SHP77 (cell line): ENCODE data around the gene LBP.
A peak's percentile ranks its signal among the peaks of the same experiment; 100 is the strongest.
"Not testable (repeated sequence)": the region's sequence is repeated elsewhere in the genome, so short reads cannot be mapped to it uniquely, and the experiment has no call there.

Experiments
- DNase-seq, 2 experiments: peaks; one replicate each; lab custom pipeline; 2025; lab: John Stamatoyannopoulos, UW

The LBP gene

GRCh38 chr20:38321959-38322598, 24.2 kb upstream of the LBP start:
- peak; percentile 2 to 3 for DNase-seq

GRCh38 chr20:38324159-38324558, 22.1 kb upstream of the LBP start:
- no peak for DNase-seq

GRCh38 chr20:38325167-38325566, 21.1 kb upstream of the LBP start:
- DNase-seq: no peak

- DNase-seq: no peak
Observed at GRCh38 chr20:38325905-38326304, 20.4 kb upstream of the LBP start.

- DNase-seq: no peak
Observed at GRCh38 chr20:38326309-38326708, 20.0 kb upstream of the LBP start.

GRCh38 chr20:38330638-38331037, 15.6 kb upstream of the LBP start:
- no peak for DNase-seq

GRCh38 chr20:38331245-38331644, 15.0 kb upstream of the LBP start:
- no peak for DNase-seq

GRCh38 chr20:38331814-38332213, 14.5 kb upstream of the LBP start:
- DNase-seq: no peak

GRCh38 chr20:38334016-38334415, 12.3 kb upstream of the LBP start:
- DNase-seq: no peak

- no peak for DNase-seq
Observed at GRCh38 chr20:38336726-38337125, 9.6 kb upstream of the LBP start.

- DNase-seq: peak; percentile 26 to 38
Observed at GRCh38 chr20:38337561-38338140, 8.6 kb upstream of the LBP start.

GRCh38 chr20:38338849-38339520, 7.3 kb upstream of the LBP start:
- DNase-seq: no peak

- not testable (repeated sequence) for DNase-seq
Observed at GRCh38 chr20:38339521-38339896, 6.8 kb upstream of the LBP start.

GRCh38 chr20:38339997-38340396, 6.3 kb upstream of the LBP start:
- DNase-seq: no peak

GRCh38 chr20:38340693-38341092, 5.6 kb upstream of the LBP start:
- no peak for DNase-seq

- no peak for DNase-seq
Observed at GRCh38 chr20:38342216-38342615, 4.1 kb upstream of the LBP start.

GRCh38 chr20:38342713-38343310, 3.5 kb upstream of the LBP start:
- no peak for DNase-seq

GRCh38 chr20:38343311-38344106, 2.8 kb upstream of the LBP start:
- no peak for DNase-seq

GRCh38 chr20:38344107-38344701, 2.1 kb upstream of the LBP start:
- no peak for DNase-seq

GRCh38 chr20:38345643-38346042, 639 bp upstream of the LBP start:
- DNase-seq: no peak

- DNase-seq: no peak
Observed at GRCh38 chr20:38346741-38347140, 459 bp downstream of the LBP start.

GRCh38 chr20:38349856-38350255, 3.6 kb downstream of the LBP start:
- no peak for DNase-seq
